ENCODE measurements around the gene NAA15.
"Not testable (repeated sequence)": the region's sequence is repeated elsewhere in the genome, so short reads cannot be mapped to it uniquely, and the experiment has no call there.

Gene NAA15

DNA sequence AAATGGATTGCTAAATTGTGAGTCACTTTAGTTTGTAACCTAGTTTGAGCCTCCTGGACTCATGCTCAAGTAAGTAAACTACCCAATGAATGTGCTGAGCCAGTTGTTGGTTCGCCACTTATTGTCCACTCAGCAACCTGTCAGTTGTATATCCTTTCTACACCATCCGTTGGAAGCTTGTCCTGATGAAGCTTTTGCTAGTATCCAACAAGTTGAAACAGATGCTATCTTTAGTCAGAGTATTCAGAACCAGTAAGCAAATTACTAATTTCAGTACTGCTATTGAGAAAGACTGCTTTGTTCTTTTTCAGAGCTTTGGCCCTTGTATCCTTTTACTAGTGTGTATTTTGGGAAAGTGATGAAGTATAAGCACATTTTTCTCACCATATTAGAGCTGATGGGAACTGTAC lies 4.3 kb upstream of the NAA15 start:
- peak; percentile 55 for DNase-seq (ENCODE audit: low read depth)

- peak; percentile 20 for DNase-seq (ENCODE audit: low read depth)
Measured at GRCh38 chr4:139299536-139299935, 1.8 kb upstream of the NAA15 start.

DNA sequence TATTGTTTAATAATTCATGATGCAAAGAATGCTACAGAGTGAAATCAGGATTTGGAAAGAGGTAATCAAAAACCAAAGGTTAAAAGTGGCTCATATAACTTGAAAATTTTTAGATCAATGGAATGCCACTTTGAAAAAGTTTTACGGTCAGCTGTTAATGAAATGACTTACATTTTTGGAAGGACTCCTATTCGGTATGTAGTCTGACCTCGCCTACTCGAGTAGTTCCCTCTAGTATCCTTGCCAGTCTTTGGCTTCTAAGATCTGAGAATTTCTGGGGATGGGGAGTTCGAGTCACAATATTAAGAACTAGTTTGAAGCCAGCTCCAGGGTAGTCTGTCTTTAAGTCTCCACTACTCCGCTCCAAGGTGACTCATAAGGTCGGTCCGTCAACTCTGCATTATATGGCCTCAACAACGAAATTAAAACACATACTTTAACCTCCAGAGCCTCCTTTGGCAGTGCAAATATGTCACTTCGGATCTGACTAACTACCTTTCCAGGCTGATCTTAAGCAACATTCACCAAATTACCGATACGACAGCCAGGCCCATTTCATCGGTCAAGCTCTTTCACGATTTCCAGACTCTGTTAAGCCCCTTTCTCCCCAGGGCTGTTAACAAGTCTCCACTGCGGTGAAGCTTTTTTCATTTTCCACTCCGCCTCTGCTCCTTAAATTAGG lies 733 bp upstream of the NAA15 start:
- DNase-seq (ENCODE audit: low read depth), result peak; percentile 83

- DNase-seq (ENCODE audit: low read depth), result peak; percentile 65
Measured at GRCh38 chr4:139301821-139302611, 711 bp downstream of the NAA15 start, which contains the start of gene NDUFC1. Gene NDUFC1, minus strand, starts transcription at chr4:139302477. Its CDS starts 6,679 bp downstream, at chr4:139295798.

GRCh38 chr4:139304920-139305319 lies 3.6 kb downstream of the NAA15 start:
- no peak for DNase-seq (ENCODE audit: low read depth)

DNA sequence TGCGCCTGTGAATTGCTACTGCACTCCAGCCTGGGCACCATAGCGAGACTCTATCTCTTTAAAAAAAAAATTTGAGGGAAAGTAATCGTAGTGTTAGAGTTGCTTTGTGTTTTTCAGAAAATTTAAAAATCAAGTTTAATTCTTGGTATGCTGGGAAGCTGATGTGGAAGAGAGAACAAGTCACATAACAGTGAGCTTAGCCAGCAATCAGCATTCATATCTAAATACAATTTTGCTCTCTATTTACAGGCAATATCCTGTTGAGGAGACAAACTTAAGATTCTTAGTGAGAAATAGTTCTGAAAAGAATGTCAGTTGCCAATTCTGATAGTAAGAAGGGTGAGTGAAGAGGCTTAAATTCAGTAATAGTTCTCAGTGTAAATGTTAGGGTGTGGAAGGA lies 10.6 kb downstream of the NAA15 start:
- no peak for DNase-seq (ENCODE audit: low read depth)

GRCh38 chr4:139312552-139313332 lies 11.4 kb downstream of the NAA15 start:
- no peak for DNase-seq (ENCODE audit: low read depth)

DNA sequence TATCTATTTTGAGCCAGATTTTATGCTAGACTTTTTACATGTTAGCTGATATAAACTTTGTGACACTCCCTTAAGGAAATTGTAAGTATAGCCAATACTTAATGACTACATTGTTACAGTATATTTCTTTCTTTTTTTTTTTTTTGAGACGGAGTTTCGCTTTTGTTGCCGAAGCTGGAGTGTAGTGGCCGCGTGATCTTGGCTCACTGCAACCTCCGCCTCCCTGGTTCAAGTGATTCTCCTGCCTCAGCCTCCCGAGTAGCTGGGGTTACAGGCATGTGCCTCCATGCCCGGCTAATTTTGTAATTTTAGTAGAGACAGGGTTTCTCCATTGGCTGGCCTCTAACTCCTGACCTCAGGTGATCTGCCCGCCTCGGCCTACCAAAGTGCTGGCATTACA lies 12.1 kb downstream of the NAA15 start:
- not testable (repeated sequence) for DNase-seq (ENCODE audit: low read depth)

DNA sequence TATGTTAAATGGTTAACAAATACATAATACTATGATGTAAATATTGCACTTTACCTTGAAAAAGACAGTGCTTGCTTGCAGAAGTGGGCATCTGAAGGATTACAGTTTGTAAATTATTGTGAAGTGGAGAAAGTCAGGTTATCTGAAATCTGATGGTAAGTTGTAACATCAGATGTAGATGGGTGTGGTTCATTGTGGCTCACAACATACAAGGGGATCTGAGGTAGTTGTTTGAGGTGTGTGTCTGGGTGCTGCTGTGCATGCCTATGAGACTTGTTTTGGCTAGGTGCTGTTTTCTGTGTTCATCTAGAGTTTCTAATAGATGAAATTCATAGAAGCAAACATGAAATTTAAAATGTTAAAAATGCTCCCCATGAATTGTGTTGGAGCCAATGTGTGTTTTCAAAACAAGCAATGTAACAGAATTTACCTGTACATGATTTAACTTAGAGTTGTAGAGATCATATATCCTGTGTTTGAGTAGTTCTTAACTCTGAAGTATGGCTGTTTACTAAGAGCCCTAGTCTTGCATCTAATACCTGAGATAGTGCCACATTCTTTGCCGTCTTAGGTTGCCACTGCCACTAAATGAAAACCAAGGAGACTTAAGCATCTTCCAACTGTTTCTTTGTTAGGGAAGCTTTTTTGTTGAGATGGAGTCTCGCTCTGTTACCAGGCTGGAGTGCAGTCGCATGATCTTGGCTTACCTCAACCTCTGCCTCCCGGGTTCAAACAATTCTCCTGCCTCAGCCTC lies 12.9 kb downstream of the NAA15 start:
- DNase-seq (ENCODE audit: low read depth), result no peak

- DNase-seq (ENCODE audit: low read depth), result no peak
Measured at GRCh38 chr4:139315221-139315675, 13.9 kb downstream of the NAA15 start.

- no peak for DNase-seq (ENCODE audit: low read depth)
Measured at GRCh38 chr4:139316733-139317132, 15.4 kb downstream of the NAA15 start.

DNA sequence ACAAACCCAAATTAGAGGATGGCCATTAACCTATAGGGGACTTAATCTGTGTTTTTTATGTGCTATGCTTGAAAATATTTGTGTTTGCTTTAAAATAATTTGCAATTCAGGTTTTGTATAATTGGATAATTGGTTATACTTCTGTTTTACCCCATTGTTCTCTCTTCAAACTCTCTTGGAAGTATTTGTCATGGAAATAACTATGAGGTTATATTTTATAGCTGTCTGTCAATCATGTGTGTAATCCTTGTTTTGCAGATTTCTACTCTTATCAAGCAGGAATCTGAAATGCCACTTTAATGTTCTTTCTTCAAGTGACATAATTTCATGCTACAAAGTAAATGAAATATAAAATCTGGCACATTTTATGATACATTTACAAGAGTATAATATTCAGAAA lies 16.3 kb downstream of the NAA15 start:
- DNase-seq (ENCODE audit: low read depth), result no peak

- no peak for DNase-seq (ENCODE audit: low read depth)
Measured at GRCh38 chr4:139319571-139319970, 18.3 kb downstream of the NAA15 start.

DNA sequence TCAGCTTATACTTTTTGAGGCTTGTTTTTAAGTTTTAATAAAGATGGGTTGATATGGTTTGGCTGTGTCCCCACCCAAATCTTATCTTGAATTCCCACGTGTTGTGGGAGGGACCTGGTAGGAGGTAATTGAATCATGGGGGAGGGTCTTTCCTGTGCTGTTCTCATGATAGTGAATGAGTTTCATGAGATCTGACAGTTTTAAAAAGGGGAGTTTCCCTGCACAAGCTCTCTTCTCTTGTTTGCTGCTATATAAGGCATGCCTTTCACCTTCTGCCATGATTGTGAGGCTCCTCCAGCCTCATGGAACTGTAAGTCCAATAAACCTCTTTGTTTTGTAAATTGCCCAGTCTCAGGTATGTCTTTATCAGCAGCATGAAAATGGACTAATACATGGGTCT lies 20.8 kb downstream of the NAA15 start:
- not testable (repeated sequence) for DNase-seq (ENCODE audit: low read depth)

DNA sequence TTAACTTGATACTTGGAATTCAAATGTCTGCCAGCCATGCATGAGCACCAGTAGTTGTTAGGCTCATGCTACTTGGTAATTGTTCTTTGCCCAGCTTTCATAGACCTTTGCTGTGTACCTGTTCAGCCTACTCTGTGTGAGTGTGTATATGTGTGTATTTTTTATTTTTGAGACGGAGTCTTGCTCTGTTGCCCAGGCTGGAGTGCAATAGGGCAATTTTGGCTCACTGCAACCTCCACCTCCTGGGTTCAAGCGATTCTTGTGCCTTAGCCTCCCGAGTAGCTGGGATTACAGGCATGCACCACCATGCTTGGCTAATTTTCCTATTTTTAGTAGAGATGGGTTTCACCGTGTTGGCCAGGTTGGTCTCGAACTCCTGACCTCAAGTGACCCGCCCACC lies 21.2 kb downstream of the NAA15 start:
- not testable (repeated sequence) for DNase-seq (ENCODE audit: low read depth)

- DNase-seq (ENCODE audit: low read depth), result no peak
Measured at GRCh38 chr4:139324620-139325019, 23.3 kb downstream of the NAA15 start.

GRCh38 chr4:139329665-139330200 lies 28.4 kb downstream of the NAA15 start:
- no peak for DNase-seq (ENCODE audit: low read depth)

DNA sequence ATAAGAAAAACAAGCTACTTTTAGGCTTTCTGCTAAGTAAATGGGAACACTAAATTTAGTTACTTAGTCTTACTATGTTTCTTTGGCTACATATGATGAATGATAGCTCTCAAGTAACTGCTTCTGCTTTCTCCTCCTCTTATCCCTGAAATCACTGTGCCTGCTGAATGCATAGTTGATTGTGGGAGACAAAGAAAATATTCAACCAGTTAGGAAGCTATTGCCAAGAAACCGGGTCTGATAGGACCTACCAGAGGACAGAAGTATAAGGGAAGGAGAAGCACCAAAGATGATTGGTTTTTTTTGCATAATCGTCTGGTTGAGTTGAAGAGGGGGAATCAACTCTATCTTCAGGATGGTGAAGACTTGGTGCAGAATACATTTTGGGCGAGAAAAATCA lies 29.0 kb downstream of the NAA15 start:
- no peak for DNase-seq (ENCODE audit: low read depth)

GRCh38 chr4:139331185-139331584 lies 29.9 kb downstream of the NAA15 start:
- DNase-seq (ENCODE audit: low read depth), result no peak

DNA sequence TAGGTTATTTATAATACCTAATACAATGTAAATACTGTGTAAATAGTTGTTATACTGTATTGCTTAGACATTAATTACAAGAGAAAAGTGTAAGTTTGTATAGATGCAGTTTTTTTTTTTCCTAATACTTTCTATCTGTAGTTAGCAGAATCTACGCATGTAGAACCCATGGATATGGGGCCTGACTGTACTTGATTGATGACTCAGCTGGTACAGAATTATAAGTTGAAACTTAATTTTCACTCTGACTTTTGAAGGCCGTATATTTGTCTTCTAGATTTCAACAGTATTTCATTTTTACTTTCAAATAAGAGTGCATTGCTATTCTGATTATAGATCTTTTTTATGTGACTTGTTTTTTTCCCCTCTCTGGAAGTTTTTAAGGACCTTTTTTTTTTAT lies 31.7 kb downstream of the NAA15 start:
- no peak for DNase-seq (ENCODE audit: low read depth)

DNA sequence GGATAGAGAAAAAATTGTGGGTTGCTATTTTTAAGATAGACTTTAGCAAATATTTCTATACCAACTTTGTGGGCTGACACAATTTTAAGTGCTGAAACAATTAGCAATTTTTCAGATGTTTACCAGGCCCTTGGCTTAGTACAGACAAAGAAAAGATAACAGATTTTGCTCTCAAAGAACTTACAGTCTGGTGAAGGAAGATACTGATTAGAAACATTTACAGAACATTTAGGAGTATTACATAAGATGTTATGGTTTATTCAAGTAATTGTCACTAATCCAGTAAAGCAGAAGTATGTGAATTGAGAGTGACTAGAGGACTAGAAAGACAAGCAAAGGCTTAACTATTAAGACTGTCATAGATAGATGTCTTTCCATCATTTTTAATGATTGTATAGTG lies 36.3 kb downstream of the NAA15 start:
- no peak for DNase-seq (ENCODE audit: low read depth)

- DNase-seq (ENCODE audit: low read depth), result no peak
Measured at GRCh38 chr4:139361301-139361700, 60.0 kb downstream of the NAA15 start.

Data from iris pigment epithelial cell (primary cell).